Activated CD8-positive, alpha-beta memory T cell treated with anti-CD3 and anti-CD28 coated beads for 36 hours (primary cell): ENCODE measurements around the gene ZMIZ2. TPM values are rescaled to one million over a fixed set of nuclear protein-coding genes. Genes with fewer than 3 reads are reported as not detected.

Source experiments
- CTCF ChIA-PET: fragments of 350-600 bp; sonication (Branson Sonifier 250); formaldehyde crosslinking; loops from one replicate; lab custom pipeline; 2021; ENCODE audit warnings: antibody characterized with exemption; lab: Charles Lee
- POLR2A ChIA-PET: fragments of 350-600 bp; sonication (Branson Sonifier 250); formaldehyde crosslinking; loops from one replicate; lab custom pipeline; 2021; ENCODE audit warnings: antibody characterized with exemption; lab: Charles Lee
- total RNA-seq, 2 experiments: library from RNA; stranded (reverse); gene quantifications; one replicate each; pipeline ENCODE4 v1.2.3, GENCODE V29; 2021

The ZMIZ2 gene
- total RNA-seq, 2 experiments from 2014 or later = 135 to 141 TPM

DNA sequence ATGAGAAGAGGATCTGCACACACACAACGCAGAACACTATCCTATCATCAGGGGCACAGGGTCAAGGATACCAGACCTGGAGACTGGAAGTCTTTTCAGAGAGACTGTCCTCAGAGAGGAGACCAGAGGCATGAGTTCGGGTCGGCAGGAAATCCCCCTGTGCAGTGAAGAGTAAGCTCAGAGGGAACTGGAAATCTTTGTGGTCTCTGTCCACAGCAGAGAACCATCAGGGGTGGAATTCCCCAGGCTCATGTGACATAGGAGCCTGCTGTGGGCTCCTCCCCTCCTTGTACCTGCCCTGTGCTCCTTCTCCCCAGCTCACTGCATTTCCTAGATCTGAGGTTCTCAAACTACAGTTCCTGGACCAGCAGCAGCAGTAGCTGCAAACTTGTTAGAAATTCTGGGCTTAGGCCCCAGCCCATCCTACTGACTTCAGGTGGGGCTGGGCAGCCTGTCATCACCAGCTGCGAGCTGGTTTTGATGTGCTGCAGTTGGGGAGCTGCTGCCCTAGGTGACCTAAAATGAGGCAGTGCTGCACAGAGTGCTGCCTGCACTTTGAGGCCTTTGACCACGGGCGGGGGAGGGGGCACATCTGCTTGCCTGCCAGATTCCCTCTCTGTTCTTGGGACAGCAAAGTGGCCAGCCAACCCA lies 2.4 kb downstream of the ZMIZ2 start:
- POLR2A ChIA-PET = interaction anchor here (0.6 to 1.2 kb wide), 4 partner anchors 15 to 97 kb away, joined by 3 to 6 read pairs (median 3); partner anchors contain the start of gene H2AZ2
- CTCF ChIA-PET = no interaction called here

DNA sequence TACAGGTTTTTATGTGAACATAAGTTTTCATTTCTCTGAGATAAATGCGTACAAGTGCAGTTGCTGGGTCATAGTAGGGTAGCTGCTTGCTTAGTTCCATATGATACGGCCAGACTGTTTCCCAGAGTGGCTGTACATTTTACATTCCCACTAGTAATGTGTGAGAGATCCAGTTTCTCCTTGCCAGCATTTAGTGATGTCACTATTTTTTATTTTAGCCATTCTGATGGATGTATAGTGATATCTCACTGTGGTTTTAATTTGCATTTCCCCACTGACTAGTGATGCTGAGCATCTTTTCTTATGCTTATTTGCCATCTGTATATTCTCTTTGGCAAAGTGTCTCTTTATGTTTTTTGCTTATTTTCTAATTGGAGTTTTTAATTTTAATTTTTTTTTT lies 4.2 kb downstream of the ZMIZ2 start:
- ChIA-PET CTCF (no interaction called here), POLR2A (no interaction called here)

DNA sequence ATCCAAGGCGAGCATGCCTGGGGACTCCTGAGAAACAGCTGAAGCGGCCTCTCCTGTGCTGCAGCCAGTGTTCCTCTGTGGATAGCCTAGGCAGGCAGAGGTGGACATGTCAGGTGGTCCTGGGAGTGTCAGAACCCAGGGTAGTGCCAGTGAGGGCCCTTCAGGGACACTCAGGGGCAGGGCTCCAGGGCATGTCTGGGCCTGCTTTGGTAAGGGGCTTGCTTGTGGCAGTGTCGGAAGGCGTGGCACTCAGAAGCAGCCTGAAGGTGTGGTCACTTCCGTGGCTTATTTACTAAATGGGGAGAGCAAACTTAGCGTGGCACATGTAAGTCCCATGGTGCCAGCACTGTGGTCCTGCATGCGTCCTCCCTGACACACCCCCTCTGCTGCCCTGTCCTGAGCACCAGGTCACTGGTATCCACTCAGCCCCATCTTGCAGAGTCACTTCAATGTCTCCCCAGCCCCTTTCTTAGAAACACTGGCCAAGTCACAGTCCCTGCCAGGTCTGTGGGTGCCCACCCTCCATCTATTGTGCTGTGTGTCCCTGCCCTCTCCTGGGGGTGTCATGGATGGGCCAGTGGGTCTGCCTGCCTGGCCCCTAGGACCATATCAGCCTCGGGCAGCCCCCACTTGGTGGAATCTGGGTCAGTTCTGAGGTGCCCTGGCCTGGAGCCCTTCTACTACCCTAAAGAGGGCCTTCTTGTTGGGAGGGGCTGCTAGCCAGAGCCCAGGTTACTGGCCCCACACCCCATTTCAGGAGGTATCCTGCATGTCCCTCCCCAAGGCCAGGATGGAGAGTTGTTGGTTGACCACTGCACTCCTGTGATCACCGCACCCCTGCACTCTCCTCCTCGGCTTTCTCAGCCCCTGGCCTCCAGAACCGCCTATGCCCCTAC lies 6.4 kb downstream of the ZMIZ2 start:
- ChIA-PET CTCF (no interaction called here), POLR2A (no interaction called here)

DNA sequence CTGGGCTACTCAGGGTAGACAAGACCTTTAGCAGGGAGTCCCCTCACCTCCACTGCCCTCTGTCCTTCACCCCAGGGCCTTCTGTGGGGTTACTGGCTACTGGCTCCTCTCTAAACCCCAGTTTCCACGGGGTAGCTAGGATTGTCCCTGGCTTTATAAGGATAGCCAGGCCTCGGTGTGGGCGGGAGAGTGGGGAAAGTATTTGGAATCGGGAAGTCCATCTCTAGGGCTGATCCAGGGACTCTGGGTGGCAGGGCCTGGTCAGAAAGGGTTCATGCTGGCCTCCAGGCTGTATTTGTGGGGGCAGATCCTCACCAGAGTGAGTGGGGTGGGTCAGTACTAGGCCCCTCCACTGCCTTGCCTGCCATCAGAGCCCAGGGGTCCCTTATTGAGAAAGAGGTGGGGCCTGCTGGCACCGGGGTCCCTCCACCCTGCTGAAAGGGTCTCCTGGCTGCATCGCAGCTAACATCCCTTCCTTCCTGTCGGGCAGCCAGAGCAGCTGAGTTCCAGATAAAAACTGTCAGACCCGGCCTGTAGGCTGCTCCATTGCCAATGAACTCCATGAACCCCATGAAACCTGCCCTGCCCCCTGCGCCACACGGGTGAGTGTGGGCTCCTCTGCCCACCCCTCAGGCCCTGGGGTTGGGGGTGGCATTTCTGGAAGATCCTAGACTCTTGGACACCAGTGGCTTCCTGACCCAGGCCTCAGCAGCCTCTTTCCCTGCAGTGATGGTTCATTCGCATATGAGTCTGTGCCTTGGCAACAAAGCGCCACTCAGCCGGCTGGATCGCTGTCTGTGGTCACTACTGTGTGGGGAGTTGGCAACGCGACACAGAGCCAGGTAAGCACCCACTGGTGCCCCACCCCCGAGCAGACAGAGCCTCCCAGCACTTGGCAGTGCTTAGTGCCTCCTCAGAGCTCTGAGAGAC lies 7.3 kb downstream of the ZMIZ2 start:
- POLR2A ChIA-PET = interaction anchor here (0.7 kb wide), 1 partner anchor 130 kb away, joined by 3 read pairs; no protein-coding TSS in a partner anchor
- CTCF ChIA-PET = no interaction called here

DNA sequence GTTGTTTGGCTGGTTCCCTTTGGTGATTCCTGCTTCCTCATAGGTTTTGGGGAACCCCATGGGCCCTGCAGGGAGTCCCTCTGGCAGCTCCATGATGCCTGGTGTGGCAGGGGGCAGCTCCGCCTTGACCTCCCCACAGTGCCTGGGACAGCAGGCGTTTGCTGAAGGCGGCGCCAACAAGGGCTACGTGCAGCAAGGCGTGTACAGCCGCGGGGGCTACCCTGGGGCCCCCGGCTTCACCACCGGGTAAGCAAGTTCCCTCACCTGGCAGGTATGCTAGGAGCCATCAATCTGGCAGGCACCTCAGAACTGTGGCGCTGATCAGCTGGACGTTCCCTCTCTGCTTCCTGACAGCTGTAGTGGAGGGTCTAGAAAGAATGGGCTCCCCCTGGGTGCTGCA lies 8.3 kb downstream of the ZMIZ2 start:
- POLR2A ChIA-PET = interaction anchor here (0.7 kb wide), 1 partner anchor 129 kb away, joined by 3 read pairs; no protein-coding TSS in a partner anchor
- CTCF ChIA-PET = interaction anchor here (0.9 kb wide), 1 partner anchor 19 kb away, joined by 3 read pairs; no protein-coding TSS in a partner anchor

DNA sequence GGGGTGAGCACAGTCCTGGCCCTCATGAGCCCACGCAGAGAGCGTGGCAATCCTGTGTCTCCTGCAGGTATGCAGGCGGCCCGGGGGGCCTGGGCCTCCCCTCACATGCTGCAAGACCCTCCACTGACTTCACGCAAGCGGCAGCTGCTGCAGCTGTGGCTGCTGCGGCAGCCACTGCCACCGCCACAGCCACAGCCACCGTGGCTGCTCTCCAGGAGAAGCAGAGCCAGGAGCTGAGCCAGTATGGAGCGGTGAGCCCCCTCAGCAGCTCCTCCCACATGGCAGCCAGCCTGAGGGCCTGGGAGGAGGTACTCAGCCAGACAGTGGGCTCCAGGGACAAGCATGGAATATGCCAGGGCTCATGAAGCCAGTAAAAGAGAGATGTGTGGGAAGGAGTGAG lies 8.7 kb downstream of the ZMIZ2 start:
- CTCF ChIA-PET = interaction anchor here (0.9 kb wide), 1 partner anchor 20 kb away, joined by 3 read pairs; no protein-coding TSS in a partner anchor
- POLR2A ChIA-PET = no interaction called here

DNA sequence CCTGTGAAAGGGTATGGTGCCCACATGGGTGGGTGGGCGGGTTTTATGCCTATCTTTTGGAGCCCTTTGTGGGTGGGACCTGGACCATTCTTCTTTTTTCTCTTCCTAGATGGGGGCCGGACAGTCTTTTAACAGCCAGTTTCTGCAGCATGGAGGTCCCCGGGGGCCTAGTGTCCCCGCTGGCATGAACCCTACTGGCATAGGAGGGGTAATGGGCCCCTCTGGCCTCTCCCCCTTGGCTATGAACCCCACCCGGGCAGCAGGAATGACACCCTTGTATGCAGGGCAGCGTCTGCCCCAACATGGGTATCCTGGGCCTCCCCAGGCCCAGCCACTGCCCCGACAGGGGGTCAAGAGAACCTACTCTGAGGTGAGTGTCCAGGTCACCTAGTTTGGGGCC lies 9.1 kb downstream of the ZMIZ2 start:
- ChIA-PET POLR2A (no interaction called here), CTCF (no interaction called here)

GRCh38 chr7:44759246-44759645 lies 10.6 kb downstream of the ZMIZ2 start:
- CTCF ChIA-PET = interaction anchor here (0.7 to 1.0 kb wide), 2 partner anchors 9 to 88 kb away, joined by 4 read pairs; no protein-coding TSS in a partner anchor

DNA sequence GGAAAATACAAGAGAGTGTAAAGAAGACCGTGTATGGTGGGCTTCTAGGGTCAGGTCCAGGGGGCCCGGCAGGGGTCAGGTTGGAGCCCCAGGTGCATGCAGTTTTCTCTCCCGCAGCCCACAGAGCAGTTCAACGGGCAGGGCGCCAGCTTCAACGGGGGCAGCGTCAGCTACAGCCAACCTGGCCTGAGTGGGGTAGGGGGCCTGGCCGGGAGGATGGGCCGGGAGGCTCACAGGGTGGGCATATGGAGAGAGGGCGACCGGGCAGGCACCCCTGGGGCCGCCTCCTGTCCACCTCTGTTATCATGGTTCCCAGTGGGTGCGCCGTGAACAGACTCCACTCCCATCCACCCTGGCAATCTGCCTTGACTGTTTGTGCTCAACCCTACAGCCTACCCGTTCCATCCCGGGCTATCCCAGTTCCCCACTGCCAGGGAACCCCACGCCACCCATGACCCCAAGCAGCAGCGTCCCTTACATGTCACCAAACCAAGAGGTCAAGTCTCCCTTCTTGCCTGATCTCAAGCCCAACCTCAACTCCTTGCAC lies 11.5 kb downstream of the ZMIZ2 start:
- ChIA-PET CTCF (interaction anchor here (0.6 to 1.0 kb wide), 3 partner anchors 10 to 707 kb away, joined by 4 to 5 read pairs (median 4); no protein-coding TSS in a partner anchor), POLR2A (no interaction called here)

More at GRCh38 chr7:44759246-44759645, 10.6 kb downstream of the ZMIZ2 start:
- POLR2A ChIA-PET = no interaction called here

GRCh38 chr7:44761207-44762161 lies 12.8 kb downstream of the ZMIZ2 start:
- ChIA-PET POLR2A (interaction anchor here (0.5 kb wide), 1 partner anchor 349 kb away, joined by 3 read pairs; no protein-coding TSS in a partner anchor), CTCF (no interaction called here)

DNA sequence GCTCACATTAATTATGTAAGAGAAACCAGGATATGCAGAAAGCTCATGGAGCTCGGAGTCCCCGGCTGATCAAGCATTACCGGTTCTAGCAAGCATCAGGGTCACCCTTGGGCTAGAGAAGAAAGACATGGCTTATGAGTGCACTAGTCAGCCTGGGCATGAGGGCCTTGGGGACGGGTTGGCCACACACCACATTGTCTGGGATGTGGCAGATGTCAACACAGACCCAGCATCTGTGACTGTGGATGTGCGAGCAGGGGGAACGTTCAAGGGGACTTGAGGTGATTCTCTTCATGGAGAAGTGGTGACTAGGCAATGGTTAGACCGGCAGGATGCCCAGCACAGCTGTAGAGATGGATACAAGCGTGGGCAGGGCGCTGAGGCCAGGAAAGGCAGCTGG lies 13.7 kb downstream of the ZMIZ2 start:
- CTCF ChIA-PET = no interaction called here
- POLR2A ChIA-PET = no interaction called here

GRCh38 chr7:44762726-44763522 lies 14.3 kb downstream of the ZMIZ2 start:
- POLR2A ChIA-PET = no interaction called here

DNA sequence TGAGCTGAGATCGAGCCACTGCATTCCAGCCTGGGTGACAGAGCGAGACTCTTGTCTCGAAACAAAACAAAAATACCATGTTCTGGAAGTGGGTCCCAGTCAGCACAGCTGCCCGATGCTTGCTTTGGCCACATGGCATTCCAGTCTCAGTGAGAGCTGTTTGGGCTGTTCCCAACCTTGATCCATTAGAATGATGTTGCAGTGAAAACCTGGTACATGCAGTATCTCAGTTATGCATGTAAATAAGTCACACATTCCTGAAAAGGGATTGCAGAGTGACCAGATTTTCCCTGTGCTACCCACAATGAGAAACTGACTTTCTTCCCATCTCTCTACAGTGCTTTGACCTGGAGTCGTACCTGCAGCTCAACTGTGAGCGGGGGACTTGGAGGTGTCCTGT lies 15.4 kb downstream of the ZMIZ2 start:
- ChIA-PET CTCF (no interaction called here), POLR2A (no interaction called here)

More at GRCh38 chr7:44762726-44763522, 14.3 kb downstream of the ZMIZ2 start:
- CTCF ChIA-PET = no interaction called here

DNA sequence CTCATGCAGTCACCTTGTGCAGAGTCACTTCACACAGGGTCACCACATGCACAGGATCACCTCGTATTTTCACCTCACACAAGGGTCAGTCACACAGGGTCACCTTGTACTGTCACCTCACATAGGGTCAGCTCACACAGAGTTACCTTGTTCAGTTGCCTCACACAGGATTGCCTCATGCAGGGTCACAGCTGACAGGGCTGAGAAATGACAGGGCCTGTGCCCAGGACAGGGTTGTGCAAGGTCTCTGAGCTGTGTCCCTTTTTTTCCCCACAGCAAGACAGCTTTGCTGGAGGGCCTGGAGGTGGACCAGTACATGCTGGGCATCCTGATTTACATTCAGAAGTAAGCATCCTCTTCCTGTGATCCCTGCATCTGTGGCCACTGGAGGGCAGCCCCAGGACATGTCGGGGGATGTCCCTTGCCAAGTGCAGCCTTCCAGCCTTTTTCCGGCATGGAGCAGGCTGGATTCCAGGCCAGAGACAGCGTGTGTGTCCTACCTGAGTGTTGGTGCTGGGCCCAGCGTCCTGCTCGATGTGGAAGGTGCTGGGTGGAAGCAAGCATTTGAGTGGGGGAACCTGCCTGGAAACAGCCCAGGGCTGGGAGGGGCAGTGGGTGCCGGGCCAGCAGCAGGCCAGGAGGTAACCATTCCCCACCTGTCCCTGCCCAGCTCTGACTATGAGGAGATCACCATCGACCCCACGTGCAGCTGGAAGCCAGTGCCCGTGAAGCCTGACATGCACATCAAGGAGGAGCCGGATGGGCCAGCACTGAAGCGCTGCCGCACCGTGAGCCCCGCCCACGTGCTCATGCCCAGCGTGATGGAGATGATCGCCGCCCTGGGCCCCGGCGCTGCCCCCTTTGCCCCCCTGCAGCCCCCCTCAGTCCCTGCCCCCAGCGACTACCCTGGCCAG lies 16.3 kb downstream of the ZMIZ2 start:
- POLR2A ChIA-PET = no interaction called here

DNA sequence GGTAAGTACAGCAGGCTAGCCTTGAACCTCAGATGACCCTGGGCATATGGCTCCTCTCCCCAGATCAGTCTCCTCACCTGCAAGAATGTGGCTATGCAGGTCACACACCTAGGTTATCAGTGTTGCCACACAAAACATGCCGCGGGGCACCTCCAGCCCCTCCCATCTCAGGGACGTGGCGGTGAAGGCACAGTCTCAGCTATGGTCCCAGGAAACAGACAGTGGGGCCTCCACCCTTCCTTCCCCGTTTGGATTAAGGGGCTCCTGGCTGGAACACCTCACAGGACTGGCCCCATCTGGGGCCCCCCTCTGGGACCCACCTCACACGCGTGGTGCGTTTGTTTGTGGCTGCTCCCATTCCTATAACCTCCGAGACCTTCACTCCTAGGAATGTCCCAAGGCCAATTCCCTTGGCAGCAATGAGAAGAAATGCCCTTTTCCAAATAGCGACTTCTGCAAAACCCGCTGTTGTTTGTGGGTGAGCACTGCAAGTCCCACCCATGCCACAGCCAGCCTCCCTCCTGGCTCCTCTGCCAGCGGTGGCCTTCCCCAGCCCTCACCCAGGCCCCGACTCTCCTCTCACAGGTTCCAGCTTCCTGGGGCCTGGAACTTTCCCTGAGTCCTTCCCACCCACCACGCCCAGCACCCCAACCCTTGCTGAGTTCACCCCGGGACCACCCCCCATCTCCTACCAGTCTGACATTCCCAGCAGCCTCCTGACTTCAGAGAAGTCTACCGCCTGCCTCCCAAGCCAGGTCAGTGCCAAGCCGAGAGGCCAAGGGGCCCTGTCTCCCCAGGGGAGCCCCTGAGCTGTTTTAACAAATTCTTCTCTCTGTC lies 17.1 kb downstream of the ZMIZ2 start:
- ChIA-PET CTCF (interaction anchor here (0.5 to 0.6 kb wide), 2 partner anchors 12 to 713 kb away, joined by 3 read pairs; no protein-coding TSS in a partner anchor), POLR2A (no interaction called here)

More for the DNA sequence above, 16.3 kb downstream of the ZMIZ2 start:
- CTCF ChIA-PET = no interaction called here
